Stimulated activated CD8-positive, alpha-beta memory T cell treated with anti-CD3 and anti-CD28 coated beads, Interleukin-15, amount 100 ng/mL, for 4 hours (primary cell): Measurements from ENCODE around the gene ACVR1B.

Experiments used
- DNase-seq, 2 donors: peaks; one replicate each; pipeline ENCODE4 v3.0.0-alpha.2; 2020; ENCODE audit warnings: low read depth in 2 of 2

ACVR1B gene

GRCh38 chr12:52004042-52004648, 52.6 kb downstream of the ACVR1B start:
- DNase-seq, result no peak

GRCh38 chr12:52005218-52005902, 53.9 kb downstream of the ACVR1B start:
- DNase-seq, result no peak

GRCh38 chr12:52005903-52006703, 54.6 kb downstream of the ACVR1B start:
- no peak for DNase-seq

GRCh38 chr12:52006726-52007157, 55.2 kb downstream of the ACVR1B start, which contains the start of gene TAMALIN:
TSS of gene TAMALIN (plus strand) at chr12:52006946. CDS start at chr12:52007020, 74 bp downstream.
- DNase-seq, result peak; percentile 61 to 68

GRCh38 chr12:52007158-52007921, 55.8 kb downstream of the ACVR1B start:
- peak in 1 of 2 donors; percentile 45 for DNase-seq

GRCh38 chr12:52007982-52008510, 56.5 kb downstream of the ACVR1B start:
- DNase-seq, result no peak

GRCh38 chr12:52009081-52009751, 57.7 kb downstream of the ACVR1B start:
- no peak for DNase-seq

- no peak for DNase-seq
These were observed 58.7 kb downstream of the ACVR1B start for GRCh38 chr12:52010152-52010622.

- DNase-seq, result no peak
These were observed 59.4 kb downstream of the ACVR1B start for GRCh38 chr12:52010692-52011601.

- DNase-seq, result no peak
These were observed 60.2 kb downstream of the ACVR1B start for GRCh38 chr12:52011602-52012214.

GRCh38 chr12:52013626-52014310, 62.3 kb downstream of the ACVR1B start:
- no peak for DNase-seq

GRCh38 chr12:52014567-52015530, 63.4 kb downstream of the ACVR1B start:
- DNase-seq, result no peak

GRCh38 chr12:52015532-52016041, 64.1 kb downstream of the ACVR1B start:
- DNase-seq, result no peak

GRCh38 chr12:52018433-52019112, 67.1 kb downstream of the ACVR1B start:
- DNase-seq, result no peak

GRCh38 chr12:52019113-52019770, 67.7 kb downstream of the ACVR1B start:
- no peak for DNase-seq
